ENCODE measurements around the gene CEBPZOS. TPM values are rescaled to one million over a fixed set of nuclear protein-coding genes. Genes with fewer than 3 reads are reported as not detected.

CEBPZOS gene
- total and polyA plus RNA-seq, 10 of the 15 experiments (the other 5 are each of a cell fraction or from before 2014, with no cell fraction given): 22.9 to 50.8 (median 39.1) TPM

GRCh38 chr2:37180640-37181039, 15.7 kb upstream of the CEBPZOS start:
- POLR2A ChIA-PET: no interaction called here

More at GRCh38 chr2:37180640-37181039, 15.7 kb upstream of the CEBPZOS start:
- no peak overlapping the region for H3K27ac ChIP-seq (ENCODE audit: control insufficient read depth, insufficient read depth)
- H3K36me3 ChIP-seq (ENCODE audit: control insufficient read depth in 2 of 2, insufficient read depth in 2 of 2, low read length in 1 of 2): no peaks in the 10 kb centered on the region
- no peak overlapping the region for H3K9ac ChIP-seq (ENCODE audit: control insufficient read depth, insufficient read depth, low read length)
- DNase-seq (ENCODE audit: low read depth, low spot score) (no peak), FAIRE-seq (no peak), ATAC-seq (no peak)
- H3K4me2 ChIP-seq (ENCODE audit: control insufficient read depth, insufficient read depth): no peak overlapping the region
- ChIA-PET RAD21 (ENCODE audit: unreplicated experiment) (no interaction called here), CTCF (interaction anchor here (0.8 to 3.8 kb wide), 3 partner anchors 12 to 84 kb away, joined by 3 to 23 read pairs (median 3); no protein-coding TSS in a partner anchor), SMC1A (ENCODE audit: uncharacterized antibody, unreplicated experiment) (interaction anchor here (0.6 to 1.5 kb wide), 2 partner anchors 17 to 23 kb away, joined by 3 to 4 read pairs; no protein-coding TSS in a partner anchor)
- in situ Hi-C loops (cut with MboI) (no loop called here), intact Hi-C loops (cut with micrococcal nuclease; ENCODE audit: unreplicated experiment) (no loop called here)
- no peaks in the 10 kb centered on the region for H4K20me1 ChIP-seq (ENCODE audit: control insufficient read depth, insufficient read depth)
- H3K4me1 ChIP-seq (ENCODE audit: control insufficient read depth, insufficient read depth, low read length): no peaks in the 10 kb centered on the region; the same call in 1 of the 2 replicates
- BruUV-seq (replicated peaks): no TSS peak
- H3K9me3 ChIP-seq (replicated peaks; ENCODE audit: control insufficient read depth, insufficient read depth, low read length): no peaks in the 10 kb centered on the region
- no peak overlapping the region for H2AFZ ChIP-seq (ENCODE audit: control insufficient read depth, low read depth, low read length)
- H3K79me2 ChIP-seq (ENCODE audit: control insufficient read depth, insufficient read depth, low read length): no peaks in the 10 kb centered on the region
- TF ChIP-seq ATF2 (IDR thresholded peaks at IDR 0.05; ENCODE audit: low read length): no peak
- TF ChIP-seq HDGF (IDR thresholded peaks at IDR 0.05): no peak
- no peak for TF ChIP-seq NR2C1 (IDR thresholded peaks at IDR 0.05)
- TF ChIP-seq NR2C2 (IDR thresholded peaks at IDR 0.05; ENCODE audit: borderline replicate concordance, control insufficient read depth, insufficient read length, low read depth): no peak
- no peak for TF ChIP-seq BCL3 (IDR thresholded peaks at IDR 0.05; ENCODE audit: borderline replicate concordance, insufficient read depth, low read depth, low read length, poor library complexity, severe bottlenecking)
- no peak for TF ChIP-seq SIX5 (IDR thresholded peaks at IDR 0.05; ENCODE audit: low read depth, low read length, severe bottlenecking)
- TF ChIP-seq SREBF2 (IDR thresholded peaks at IDR 0.05; ENCODE audit: low read length): no peak
- no peak for TF ChIP-seq IKZF2 (IDR thresholded peaks at IDR 0.05)
- no peak for TF ChIP-seq CTCF (IDR thresholded peaks at IDR 0.05 in 2 of 3, conservative IDR thresholded peaks at IDR 0.05 in 1 of 3; ENCODE audit: control insufficient read depth in 2 of 3, extremely low read depth in 1 of 3, insufficient read depth in 1 of 3, low read depth in 3 of 3, low read length in 3 of 3)
- TF ChIP-seq CUX1 (IDR thresholded peaks at IDR 0.05; ENCODE audit: insufficient replicate concordance, low read depth, low read length): no peak
- H3K27me3 ChIP-seq (replicated peaks in 1 of 2; ENCODE audit: control insufficient read depth in 2 of 2, insufficient read depth in 2 of 2, low read length in 1 of 2): no peaks in the 10 kb centered on the region
- WGBS (ENCODE audit: insufficient coverage, insufficient replicate concordance, low lambda C conversion rate, missing lambda C conversion rate): 76% methylated on average over 5 of the region's 5 CpGs
- H3K4me3 ChIP-seq: no peak overlapping the region
